Stimulated activated CD4-positive, alpha-beta T cell treated with anti-CD3 and anti-CD28 coated beads, TNF-alpha, amount 100 ng/mL, for 48 hours (primary cell): ENCODE results near the gene CCDC12.

Source experiments
- DNase-seq, 3 donors: peaks; one replicate each; pipeline ENCODE4 v3.0.0-alpha.2; 2020; ENCODE audit warnings: low read depth in 3 of 3

Gene CCDC12

GRCh38 chr3:46957092-46957820, 19.3 kb downstream of the CCDC12 start:
- DNase-seq = no peak

- DNase-seq = no peak
Observed at GRCh38 chr3:46955801-46956259, 20.7 kb downstream of the CCDC12 start.

- DNase-seq = no peak
Observed at GRCh38 chr3:46955157-46955556, 21.4 kb downstream of the CCDC12 start.

- no peak for DNase-seq
Observed at GRCh38 chr3:46954178-46954577, 22.4 kb downstream of the CCDC12 start.

- no peak for DNase-seq
Observed at GRCh38 chr3:46953234-46954010, 23.1 kb downstream of the CCDC12 start.

- no peak for DNase-seq
Observed at GRCh38 chr3:46952813-46953212, 23.7 kb downstream of the CCDC12 start.

GRCh38 chr3:46950650-46951241, 25.8 kb downstream of the CCDC12 start:
- no peak for DNase-seq

- DNase-seq = no peak
Observed at GRCh38 chr3:46950177-46950576, 26.4 kb downstream of the CCDC12 start.

GRCh38 chr3:46948830-46949671, 27.5 kb downstream of the CCDC12 start:
- DNase-seq = no peak

- peak; percentile 31 to 45 (median 42) for DNase-seq
Observed at GRCh38 chr3:46947981-46948791, 28.4 kb downstream of the CCDC12 start.

GRCh38 chr3:46947546-46947901, 29.0 kb downstream of the CCDC12 start:
- no peak for DNase-seq

GRCh38 chr3:46946856-46947545, 29.5 kb downstream of the CCDC12 start:
- DNase-seq = peak; percentile 28 to 51 (median 44)

- no peak for DNase-seq
Observed at GRCh38 chr3:46946416-46946815, 30.1 kb downstream of the CCDC12 start.

GRCh38 chr3:46944191-46944590, 32.4 kb downstream of the CCDC12 start:
- no peak for DNase-seq

GRCh38 chr3:46943237-46944187, 33.0 kb downstream of the CCDC12 start:
- DNase-seq = no peak

- no peak for DNase-seq
Observed at GRCh38 chr3:46942481-46943236, 33.9 kb downstream of the CCDC12 start.

- DNase-seq = no peak
Observed at GRCh38 chr3:46942076-46942475, 34.5 kb downstream of the CCDC12 start.
